H1 (cell line): Measurements from ENCODE around the gene MYO5A. TPM values are rescaled to one million over a fixed set of nuclear protein-coding genes. Genes with fewer than 3 reads are reported as not detected.

Experiments
- BCL11A ChIP-seq, 2 experiments: IDR thresholded peaks; one replicate each; pipeline ENCODE4 v1.6.1; 2011; ENCODE audit warnings: low read depth in 2 of 2, low read length in 2 of 2, mild to moderate bottlenecking in 2 of 2
- E2F6 ChIP-seq: IDR thresholded peaks from 2 replicates; pipeline ENCODE4 v1.6.1; 2012; ENCODE audit warnings: inconsistent platforms
- NRF1 ChIP-seq: IDR thresholded peaks from 2 replicates; pipeline ENCODE4 v1.6.1; 2011; ENCODE audit warnings: mild to moderate bottlenecking, low read depth, low read length, improper control_type of control experiment
- SP2 ChIP-seq: IDR thresholded peaks from 2 replicates; pipeline ENCODE4 v1.6.1; 2012; ENCODE audit warnings: mild to moderate bottlenecking, low read length, inconsistent platforms
- SRF ChIP-seq: IDR thresholded peaks from 2 replicates; pipeline ENCODE4 v1.6.1; 2011; ENCODE audit warnings: mild to moderate bottlenecking, low read depth, low read length, moderate library complexity
- TAF1 ChIP-seq: IDR thresholded peaks from 2 replicates; pipeline ENCODE4 v1.6.1; 2011; ENCODE audit warnings: mild to moderate bottlenecking, low read depth, low read length
- YY1 ChIP-seq: IDR thresholded peaks from 2 replicates; pipeline ENCODE4 v1.6.1; 2011; ENCODE audit warnings: low read depth, mild to moderate bottlenecking, low read length
- polyA plus RNA-seq, 7 experiments: library from polyadenylated mRNA; depleted of rRNA in 3 of 7; stranded (reverse) in 5 of 7; unstranded in 2 of 7; fragments of >200 nt in 5 of 7; fragments of 200-250 nt in 2 of 7; gene quantifications; 1 replicate in 5 of 7; 2 replicates in 1 of 7; 4 replicates in 1 of 7; pipeline versions ENCODE4 v1.2.1 to v1.2.3, GENCODE V29; 2011 to 2013; ENCODE audit warnings: missing spikeins in 2 of 7, mixed read lengths in 2 of 7
- total RNA-seq: library from RNA; stranded (reverse); fragmentation: NEBNext Ultra II Directional; extraction: Animal tissue kit (Norgen Biotek cat#: 25700); gene quantifications from 2 replicates; pipeline ENCODE4 v1.2.1, GENCODE V29; 2021
- TF ChIP-seq, protein P1 (sequence below): fragments of 300-600 bp; sonication (generic); IDR thresholded peaks from 2 replicates; pipeline ENCODE4 v1.7.1; 2012; ENCODE audit warnings: low read length, moderate library complexity, mild to moderate bottlenecking, inconsistent platforms; ENCODE audit not compliant: insufficient replicate concordance

The MYO5A gene
- total and polyA plus RNA-seq, 2 of the 8 experiments (the other 6 are each of a cell fraction or from before 2014, with no cell fraction given) = 11.4 to 24.7 TPM

DNA sequence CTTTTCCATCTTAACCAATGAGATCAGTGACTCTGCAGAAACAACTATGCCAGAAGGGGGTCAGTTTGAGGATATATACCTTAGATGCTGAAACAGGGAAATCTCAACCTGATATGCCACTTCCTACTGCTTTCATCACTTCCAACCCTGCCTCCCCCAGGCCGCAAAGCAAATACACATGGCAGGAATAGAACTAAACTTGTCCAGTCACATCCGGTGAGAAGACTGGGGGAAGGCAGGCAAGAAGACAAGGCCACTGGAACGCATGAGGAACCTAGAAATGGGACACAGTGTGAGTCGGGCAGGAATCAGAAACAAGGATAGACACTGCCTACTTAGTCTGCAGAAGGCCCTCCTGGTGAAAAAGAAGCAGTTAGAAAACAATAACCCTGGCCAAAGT lies 90.6 kb downstream of the MYO5A start (continued):
- TF ChIP-seq, protein P1, sequence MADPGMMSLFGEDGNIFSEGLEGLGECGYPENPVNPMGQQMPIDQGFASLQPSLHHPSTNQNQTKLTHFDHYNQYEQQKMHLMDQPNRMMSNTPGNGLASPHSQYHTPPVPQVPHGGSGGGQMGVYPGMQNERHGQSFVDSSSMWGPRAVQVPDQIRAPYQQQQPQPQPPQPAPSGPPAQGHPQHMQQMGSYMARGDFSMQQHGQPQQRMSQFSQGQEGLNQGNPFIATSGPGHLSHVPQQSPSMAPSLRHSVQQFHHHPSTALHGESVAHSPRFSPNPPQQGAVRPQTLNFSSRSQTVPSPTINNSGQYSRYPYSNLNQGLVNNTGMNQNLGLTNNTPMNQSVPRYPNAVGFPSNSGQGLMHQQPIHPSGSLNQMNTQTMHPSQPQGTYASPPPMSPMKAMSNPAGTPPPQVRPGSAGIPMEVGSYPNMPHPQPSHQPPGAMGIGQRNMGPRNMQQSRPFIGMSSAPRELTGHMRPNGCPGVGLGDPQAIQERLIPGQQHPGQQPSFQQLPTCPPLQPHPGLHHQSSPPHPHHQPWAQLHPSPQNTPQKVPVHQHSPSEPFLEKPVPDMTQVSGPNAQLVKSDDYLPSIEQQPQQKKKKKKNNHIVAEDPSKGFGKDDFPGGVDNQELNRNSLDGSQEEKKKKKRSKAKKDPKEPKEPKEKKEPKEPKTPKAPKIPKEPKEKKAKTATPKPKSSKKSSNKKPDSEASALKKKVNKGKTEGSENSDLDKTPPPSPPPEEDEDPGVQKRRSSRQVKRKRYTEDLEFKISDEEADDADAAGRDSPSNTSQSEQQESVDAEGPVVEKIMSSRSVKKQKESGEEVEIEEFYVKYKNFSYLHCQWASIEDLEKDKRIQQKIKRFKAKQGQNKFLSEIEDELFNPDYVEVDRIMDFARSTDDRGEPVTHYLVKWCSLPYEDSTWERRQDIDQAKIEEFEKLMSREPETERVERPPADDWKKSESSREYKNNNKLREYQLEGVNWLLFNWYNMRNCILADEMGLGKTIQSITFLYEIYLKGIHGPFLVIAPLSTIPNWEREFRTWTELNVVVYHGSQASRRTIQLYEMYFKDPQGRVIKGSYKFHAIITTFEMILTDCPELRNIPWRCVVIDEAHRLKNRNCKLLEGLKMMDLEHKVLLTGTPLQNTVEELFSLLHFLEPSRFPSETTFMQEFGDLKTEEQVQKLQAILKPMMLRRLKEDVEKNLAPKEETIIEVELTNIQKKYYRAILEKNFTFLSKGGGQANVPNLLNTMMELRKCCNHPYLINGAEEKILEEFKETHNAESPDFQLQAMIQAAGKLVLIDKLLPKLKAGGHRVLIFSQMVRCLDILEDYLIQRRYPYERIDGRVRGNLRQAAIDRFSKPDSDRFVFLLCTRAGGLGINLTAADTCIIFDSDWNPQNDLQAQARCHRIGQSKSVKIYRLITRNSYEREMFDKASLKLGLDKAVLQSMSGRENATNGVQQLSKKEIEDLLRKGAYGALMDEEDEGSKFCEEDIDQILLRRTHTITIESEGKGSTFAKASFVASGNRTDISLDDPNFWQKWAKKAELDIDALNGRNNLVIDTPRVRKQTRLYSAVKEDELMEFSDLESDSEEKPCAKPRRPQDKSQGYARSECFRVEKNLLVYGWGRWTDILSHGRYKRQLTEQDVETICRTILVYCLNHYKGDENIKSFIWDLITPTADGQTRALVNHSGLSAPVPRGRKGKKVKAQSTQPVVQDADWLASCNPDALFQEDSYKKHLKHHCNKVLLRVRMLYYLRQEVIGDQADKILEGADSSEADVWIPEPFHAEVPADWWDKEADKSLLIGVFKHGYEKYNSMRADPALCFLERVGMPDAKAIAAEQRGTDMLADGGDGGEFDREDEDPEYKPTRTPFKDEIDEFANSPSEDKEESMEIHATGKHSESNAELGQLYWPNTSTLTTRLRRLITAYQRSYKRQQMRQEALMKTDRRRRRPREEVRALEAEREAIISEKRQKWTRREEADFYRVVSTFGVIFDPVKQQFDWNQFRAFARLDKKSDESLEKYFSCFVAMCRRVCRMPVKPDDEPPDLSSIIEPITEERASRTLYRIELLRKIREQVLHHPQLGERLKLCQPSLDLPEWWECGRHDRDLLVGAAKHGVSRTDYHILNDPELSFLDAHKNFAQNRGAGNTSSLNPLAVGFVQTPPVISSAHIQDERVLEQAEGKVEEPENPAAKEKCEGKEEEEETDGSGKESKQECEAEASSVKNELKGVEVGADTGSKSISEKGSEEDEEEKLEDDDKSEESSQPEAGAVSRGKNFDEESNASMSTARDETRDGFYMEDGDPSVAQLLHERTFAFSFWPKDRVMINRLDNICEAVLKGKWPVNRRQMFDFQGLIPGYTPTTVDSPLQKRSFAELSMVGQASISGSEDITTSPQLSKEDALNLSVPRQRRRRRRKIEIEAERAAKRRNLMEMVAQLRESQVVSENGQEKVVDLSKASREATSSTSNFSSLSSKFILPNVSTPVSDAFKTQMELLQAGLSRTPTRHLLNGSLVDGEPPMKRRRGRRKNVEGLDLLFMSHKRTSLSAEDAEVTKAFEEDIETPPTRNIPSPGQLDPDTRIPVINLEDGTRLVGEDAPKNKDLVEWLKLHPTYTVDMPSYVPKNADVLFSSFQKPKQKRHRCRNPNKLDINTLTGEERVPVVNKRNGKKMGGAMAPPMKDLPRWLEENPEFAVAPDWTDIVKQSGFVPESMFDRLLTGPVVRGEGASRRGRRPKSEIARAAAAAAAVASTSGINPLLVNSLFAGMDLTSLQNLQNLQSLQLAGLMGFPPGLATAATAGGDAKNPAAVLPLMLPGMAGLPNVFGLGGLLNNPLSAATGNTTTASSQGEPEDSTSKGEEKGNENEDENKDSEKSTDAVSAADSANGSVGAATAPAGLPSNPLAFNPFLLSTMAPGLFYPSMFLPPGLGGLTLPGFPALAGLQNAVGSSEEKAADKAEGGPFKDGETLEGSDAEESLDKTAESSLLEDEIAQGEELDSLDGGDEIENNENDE = no peak
- no peak for TF ChIP-seq NRF1
- no peak for TF ChIP-seq YY1
- TF ChIP-seq TAF1 = no peak
- no peak for TF ChIP-seq SP2
- no peak for TF ChIP-seq E2F6
- TF ChIP-seq SRF = no peak
- no peak for TF ChIP-seq BCL11A (IDR thresholded peaks at IDR 0.05; ENCODE audit: low read depth in 2 of 2, low read length in 2 of 2)
